ENCODE results near the gene SLC25A1. TPM values are rescaled to one million over a fixed set of nuclear protein-coding genes. Genes with fewer than 3 reads are reported as not detected.

SLC25A1 gene
- total RNA-seq, 1 experiment from 2014 or later, result 151 TPM

DNA sequence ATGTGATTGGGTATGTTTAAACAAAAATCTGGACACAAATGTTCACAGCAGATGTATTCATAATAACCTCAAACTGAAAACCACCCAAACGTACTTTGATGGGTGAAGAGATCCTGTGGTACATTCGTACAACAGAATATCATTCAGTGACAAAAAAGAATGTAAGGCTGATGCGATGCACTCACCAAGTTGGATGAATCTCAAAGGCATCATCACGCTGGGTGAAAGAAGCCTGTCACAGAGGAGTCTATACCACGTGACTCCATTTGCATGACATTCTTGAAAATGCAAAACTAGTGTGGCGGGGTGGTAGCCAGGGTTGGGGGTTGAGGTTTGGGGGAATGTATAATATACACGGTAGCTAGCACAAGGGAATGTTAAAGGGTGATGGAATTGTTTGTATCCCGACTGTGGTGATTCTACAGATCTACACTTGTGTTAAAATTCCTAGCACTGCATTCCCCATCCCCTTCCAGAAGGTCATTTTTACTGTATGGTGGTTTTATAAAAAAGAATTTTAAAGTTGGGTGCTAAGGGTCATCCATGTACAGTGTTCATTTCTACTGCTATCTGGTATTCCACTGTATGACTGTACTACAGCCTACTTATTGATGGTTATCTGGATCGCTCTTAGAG is 35.0 kb upstream of the SLC25A1 start:
- Mint-ChIP-seq H3K36me3 (ENCODE audit: insufficient read depth in 1 of 3, low read depth in 3 of 3) (peaks cover 9 to 25% (median 24%) of the 10 kb centered on the region in 3 experiments), H3K4me3 (peak overlapping the region in 1 of 2 experiments; percentile 63; a peak in 4 of 5 replicates), H3K9me3 (no peaks in the 10 kb centered on the region), H3K27ac (peak overlapping the region; percentile 30 to 91 (median 68); a peak in 4 of 7 replicates), H3K4me1 (peaks cover 47 to 49% of the 10 kb centered on the region in 2 experiments), H3K27me3 (ENCODE audit: low read depth) (peaks cover 1% of the 10 kb centered on the region; the same call in 1 of the 2 replicates)
- no peak overlapping the region for H2AFZ ChIP-seq (ENCODE audit: low read length)
- no peaks in the 10 kb centered on the region for H3K27me3 ChIP-seq (ENCODE audit: insufficient read depth, low read length)
- H3K9ac ChIP-seq (ENCODE audit: extremely low read depth, insufficient read length, low read length), result no peak overlapping the region
- H2BK12ac ChIP-seq (ENCODE audit: insufficient read length, low read depth, low read length), result no peak overlapping the region
- no peaks in the 10 kb centered on the region for H3K79me1 ChIP-seq (ENCODE audit: insufficient read depth, low read depth, low read length, poor library complexity, severe bottlenecking)
- H3K4ac ChIP-seq (ENCODE audit: low read depth, low read length), result no peak overlapping the region
- H2BK5ac ChIP-seq (ENCODE audit: insufficient read length, low read length), result no peak overlapping the region
- no peak overlapping the region for H3K14ac ChIP-seq (ENCODE audit: insufficient read depth, low read length)
- no peak overlapping the region for H4K5ac ChIP-seq (ENCODE audit: insufficient read length, low read depth, low read length)
- no peak overlapping the region for H3T11ph ChIP-seq (ENCODE audit: low read length)
- H3K4me1 ChIP-seq (ENCODE audit: insufficient read depth, low read length), result peaks cover 9% of the 10 kb centered on the region; the same call in 1 of the 2 replicates
- peak overlapping the region; percentile 30 for H3K4me2 ChIP-seq (ENCODE audit: insufficient read depth, insufficient read length, low read length)
- no peak overlapping the region for H2BK20ac ChIP-seq (ENCODE audit: low read depth, low read length, poor library complexity, severe bottlenecking)
- H3K23ac ChIP-seq (ENCODE audit: insufficient read length, low read depth, low read length), result no peak overlapping the region
- no peak overlapping the region for H4K91ac ChIP-seq (ENCODE audit: insufficient read length, low read depth, low read length)
- no peaks in the 10 kb centered on the region for H4K20me1 ChIP-seq (ENCODE audit: control insufficient read depth, insufficient read depth, insufficient read length)
- no peaks in the 10 kb centered on the region for H3K9me3 ChIP-seq (ENCODE audit: control insufficient read depth, low read depth, low read length)
- no CpG with 5 or more reads among the region's 9 CpGs for WGBS (ENCODE audit: extremely low coverage, insufficient read length, low lambda C conversion rate)
- H3K56ac ChIP-seq (ENCODE audit: insufficient read length, low read depth, low read length), result no peak overlapping the region
- H3K23me2 ChIP-seq (ENCODE audit: insufficient read length, low read depth, low read length, poor library complexity, severe bottlenecking), result no peaks in the 10 kb centered on the region
- no peak overlapping the region for H4K8ac ChIP-seq (replicated peaks; ENCODE audit: insufficient read length, low read depth, low read length)
- no peak overlapping the region for H2AK5ac ChIP-seq (ENCODE audit: insufficient read length, low read length)
- H3K18ac ChIP-seq (ENCODE audit: insufficient read length, low read depth, low read length), result no peak overlapping the region
- H2BK15ac ChIP-seq (ENCODE audit: low read depth, low read length), result no peak overlapping the region
- no peaks in the 10 kb centered on the region for H3K79me2 ChIP-seq (ENCODE audit: insufficient read depth, low read length)
- no peak overlapping the region for H3K27ac ChIP-seq (ENCODE audit: insufficient read length, low read depth, low read length)
- TF ChIP-seq, protein P1, sequence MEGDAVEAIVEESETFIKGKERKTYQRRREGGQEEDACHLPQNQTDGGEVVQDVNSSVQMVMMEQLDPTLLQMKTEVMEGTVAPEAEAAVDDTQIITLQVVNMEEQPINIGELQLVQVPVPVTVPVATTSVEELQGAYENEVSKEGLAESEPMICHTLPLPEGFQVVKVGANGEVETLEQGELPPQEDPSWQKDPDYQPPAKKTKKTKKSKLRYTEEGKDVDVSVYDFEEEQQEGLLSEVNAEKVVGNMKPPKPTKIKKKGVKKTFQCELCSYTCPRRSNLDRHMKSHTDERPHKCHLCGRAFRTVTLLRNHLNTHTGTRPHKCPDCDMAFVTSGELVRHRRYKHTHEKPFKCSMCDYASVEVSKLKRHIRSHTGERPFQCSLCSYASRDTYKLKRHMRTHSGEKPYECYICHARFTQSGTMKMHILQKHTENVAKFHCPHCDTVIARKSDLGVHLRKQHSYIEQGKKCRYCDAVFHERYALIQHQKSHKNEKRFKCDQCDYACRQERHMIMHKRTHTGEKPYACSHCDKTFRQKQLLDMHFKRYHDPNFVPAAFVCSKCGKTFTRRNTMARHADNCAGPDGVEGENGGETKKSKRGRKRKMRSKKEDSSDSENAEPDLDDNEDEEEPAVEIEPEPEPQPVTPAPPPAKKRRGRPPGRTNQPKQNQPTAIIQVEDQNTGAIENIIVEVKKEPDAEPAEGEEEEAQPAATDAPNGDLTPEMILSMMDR (conservative IDR thresholded peaks at IDR 0.05), result no peak
- DNase-seq, result no peak
- no peak overlapping the region for H2BK120ac ChIP-seq (ENCODE audit: low read depth, low read length, poor library complexity, severe bottlenecking)

All from H9 (cell line).